Stomach (tissue), 9 donors: ENCODE data around the gene HTRA3. TPM values are rescaled to one million over a fixed set of nuclear protein-coding genes. Genes with fewer than 3 reads are reported as not detected.

Experiments
- DNase-seq, 2 donors: peaks; one replicate each; pipeline versions ENCODE4 v3.0.0 to v3.0.0-alpha.2; 2013 to 2019
- H3K27ac ChIP-seq, 5 donors: fragments of 200-600 bp in 4 of 5; sonication (generic) in 4 of 5; one replicate each; pipeline ENCODE4 v1.5.1; 2013 to 2019; ENCODE audit warnings: mild to moderate bottlenecking in 1 of 5, moderate library complexity in 1 of 5
- H3K27me3 ChIP-seq, 3 donors: fragments of 200-600 bp; sonication (generic); one replicate each; pipeline ENCODE4 v1.5.1; 2017 to 2019; ENCODE audit warnings: mixed run types in 1 of 3
- H3K36me3 ChIP-seq, 4 donors: fragments of 200-600 bp; sonication (generic); 1 replicate in 3 of 4; 2 replicates in 1 of 4; pipeline ENCODE4 v1.5.1; 2016 to 2019
- H3K4me1 ChIP-seq, 4 donors: fragments of 200-600 bp; sonication (generic); one replicate each; pipeline ENCODE4 v1.5.1; 2016 to 2019
- H3K4me3 ChIP-seq, 4 donors: fragments of 200-600 bp; sonication (generic) in 3 of 4; one replicate each; pipeline ENCODE4 v1.5.1; 2016 to 2019; ENCODE audit warnings: mild to moderate bottlenecking in 1 of 4
- H3K9me3 ChIP-seq, 4 donors: fragments of 200-600 bp; sonication (generic); one replicate each; pipeline ENCODE4 v1.5.1; 2016 to 2019
- CTCF ChIP-seq, 7 experiments: fragments of 450-650 bp in 4 of 7; fragments of 200-600 bp in 3 of 7; sonication (generic) in 3 of 7; IDR thresholded peaks; one replicate each; pipeline ENCODE4 v1.5.1; 2016 to 2019; ENCODE audit warnings: antibody characterized with exemption in 7 of 7, control low read depth in 2 of 7, mild to moderate bottlenecking in 1 of 7
- EP300 ChIP-seq: sonication (generic); formaldehyde crosslinking; IDR thresholded peaks from one replicate; pipeline ENCODE4 v1.6.1; 2017; ENCODE audit warnings: antibody characterized with exemption
- POLR2A ChIP-seq, 4 donors: fragments of 450-650 bp; IDR thresholded peaks; one replicate each; pipeline ENCODE4 v1.6.1; 2016; ENCODE audit warnings: antibody characterized with exemption in 4 of 4, control low read depth in 2 of 4, mild to moderate bottlenecking in 1 of 4, moderate library complexity in 1 of 4
- POLR2AphosphoS5 ChIP-seq, 3 donors: sonication (generic); formaldehyde crosslinking; IDR thresholded peaks; one replicate each; pipeline ENCODE4 v1.6.1; 2016; ENCODE audit warnings: antibody characterized with exemption in 3 of 3
- WGBS, 5 donors: extraction: QIAGEN DNeasy Blood & Tissue Kit in 3 of 5; methylation state at CpG; one replicate each; pipeline versions ENCODE4 v1.1.5 to v1.1.7; 2013 to 2018; 5-methylcytosine and 5-hydroxymethylcytosine counted together
- intact Hi-C: fragments of 100-400 bp; cut with DNase I; formaldehyde crosslinking; loops from one replicate; pipeline ENCODE4 v1.15.1; 2023; ENCODE audit warnings: low total_unique reads
- polyA plus RNA-seq, 3 donors: library from polyadenylated mRNA; stranded (reverse); fragments of 200-250 nt; gene quantifications; one replicate each; pipeline ENCODE4 v1.2.3, GENCODE V29; 2013
- total RNA-seq, 5 donors: library from RNA; depleted of rRNA; stranded (reverse); fragments of >200 nt; gene quantifications; one replicate each; pipeline versions ENCODE4 v1.1.0 to v1.2.3, GENCODE V29; 2014 to 2016
- donor health status: healthy with polysubstance abuse.
- donor health status: Bipolar disorder and iron deficiency.
- donor health status: healthy.

The HTRA3 gene
- total and polyA plus RNA-seq, 8 donors: 6.6 to 26.8 (median 15.9) TPM

- Histone ChIP-seq H3K9me3 (no peaks in the 10 kb centered on the region), H3K27ac (no peak overlapping the region), H3K4me1 (peaks cover 0 to 6% (median 2%) of the 10 kb centered on the region in 4 donors), H3K4me3 (no peak overlapping the region), H3K36me3 (peaks cover 0 to 6% (median under 1%) of the 10 kb centered on the region in 4 donors), H3K27me3 (no peaks in the 10 kb centered on the region)
- no peak for DNase-seq
- intact Hi-C loops: no loop called here
- no peak for TF ChIP-seq POLR2AphosphoS5 (IDR thresholded peaks at IDR 0.05)
- no peak for TF ChIP-seq CTCF (IDR thresholded peaks at IDR 0.05)
- no peak for TF ChIP-seq POLR2A (IDR thresholded peaks at IDR 0.05)
- WGBS, 5 donors: 80 to 88% (median 86%) methylated on average over 22 to 23 of the region's 23 CpGs
Measured at GRCh38 chr4:8285976-8286718, 16.6 kb downstream of the HTRA3 start.

GRCh38 chr4:8286719-8287342 is 17.3 kb downstream of the HTRA3 start:
- Histone ChIP-seq H3K4me3 (no peak overlapping the region), H3K4me1 (no peaks in the 10 kb centered on the region)

GRCh38 chr4:8287343-8288280 is 18.1 kb downstream of the HTRA3 start:
- TF ChIP-seq POLR2A (IDR thresholded peaks at IDR 0.05) (no peak), EP300 (no peak), POLR2AphosphoS5 (IDR thresholded peaks at IDR 0.05) (no peak), CTCF (IDR thresholded peaks at IDR 0.05) (no peak)
- H3K4me1 ChIP-seq: no peaks in the 10 kb centered on the region
- no peaks in the 10 kb centered on the region for H3K9me3 ChIP-seq
- no peaks in the 10 kb centered on the region for H3K27me3 ChIP-seq
- no peak overlapping the region for H3K4me3 ChIP-seq
- intact Hi-C loops: no loop called here
- H3K36me3 ChIP-seq: peaks cover 0 to 21% (median 12%) of the 10 kb centered on the region in 4 donors
- no peak for DNase-seq
- WGBS, 5 donors: 84 to 92% (median 89%) methylated on average over 18 of the region's 18 CpGs
- no peak overlapping the region for H3K27ac ChIP-seq

More at GRCh38 chr4:8286719-8287342, 17.3 kb downstream of the HTRA3 start:
- H3K27ac ChIP-seq: no peak overlapping the region
- H3K27me3 ChIP-seq: no peaks in the 10 kb centered on the region
- WGBS, 5 donors: 84 to 96% (median 90%) methylated on average over 8 to 15 of the region's 15 CpGs
- H3K9me3 ChIP-seq: no peaks in the 10 kb centered on the region
- H3K36me3 ChIP-seq: peaks cover 0 to 13% (median 4%) of the 10 kb centered on the region in 4 donors
- intact Hi-C loops: no loop called here
- no peak for TF ChIP-seq CTCF (IDR thresholded peaks at IDR 0.05)
- no peak for DNase-seq

- H3K27me3 ChIP-seq: no peaks in the 10 kb centered on the region
- 64 to 85% (median 72%) methylated on average over 11 to 13 of the region's 13 CpGs for WGBS, 5 donors
Measured at GRCh38 chr4:8289151-8289750, 19.7 kb downstream of the HTRA3 start.

More at GRCh38 chr4:8289151-8289750, 19.7 kb downstream of the HTRA3 start:
- Histone ChIP-seq H3K4me3 (no peak overlapping the region), H3K9me3 (no peaks in the 10 kb centered on the region), H3K36me3 (peaks cover 0 to 34% (median 16%) of the 10 kb centered on the region in 4 donors), H3K4me1 (no peaks in the 10 kb centered on the region), H3K27ac (no peak overlapping the region)
- intact Hi-C loops: no loop called here
- DNase-seq: no peak
- TF ChIP-seq POLR2AphosphoS5 (IDR thresholded peaks at IDR 0.05) (no peak), POLR2A (IDR thresholded peaks at IDR 0.05) (no peak), EP300 (no peak), CTCF (IDR thresholded peaks at IDR 0.05) (no peak)
